HepG2 (cell line): ENCODE measurements around the gene HMGN4. TPM values are rescaled to one million over a fixed set of nuclear protein-coding genes. Genes with fewer than 3 reads are reported as not detected.

Experiments
- DZIP1 ChIP-seq: sonication (generic); formaldehyde crosslinking; IDR thresholded peaks from 2 replicates; pipeline ENCODE4 v1.5.0; 2020; ENCODE audit warnings: mild to moderate bottlenecking, missing genetic modification reagents
- FOXP1 ChIP-seq, 2 experiments: fragments of 450-650 bp in 1 of 2; IDR thresholded peaks; 2 replicates each; pipeline ENCODE4 v1.6.1; 2017 to 2018; ENCODE audit warnings: antibody characterized with exemption in 1 of 2
- GATAD1 ChIP-seq: IDR thresholded peaks from 2 replicates; pipeline ENCODE4 v1.6.1; 2016; ENCODE audit warnings: missing genetic modification reagents, missing compliant biosample characterization
- HDAC6 ChIP-seq: fragments of 200-600 bp; sonication (generic); IDR thresholded peaks from 2 replicates; pipeline ENCODE4 v1.7.0; 2017; ENCODE audit warnings: mild to moderate bottlenecking, antibody characterized with exemption, low read length, low read depth
- HOMEZ ChIP-seq: IDR thresholded peaks from 2 replicates; pipeline ENCODE4 v1.6.1; 2016; ENCODE audit warnings: low read depth
- ZBTB38 ChIP-seq: sonication (generic); formaldehyde crosslinking; IDR thresholded peaks from 2 replicates; pipeline ENCODE4 v1.5.1; 2020; ENCODE audit warnings: mild to moderate bottlenecking, missing genetic modification reagents
- ZBTB7B ChIP-seq: sonication (generic); formaldehyde crosslinking; IDR thresholded peaks from 2 replicates; pipeline ENCODE4 v1.4.0; 2020; ENCODE audit warnings: missing genetic modification reagents
- ZNF12 ChIP-seq: sonication (generic); formaldehyde crosslinking; IDR thresholded peaks from 2 replicates; pipeline ENCODE4 v1.5.0; 2020; ENCODE audit warnings: missing genetic modification reagents
- ZNF431 ChIP-seq: sonication (generic); formaldehyde crosslinking; IDR thresholded peaks from 2 replicates; pipeline ENCODE4 v1.9.0; 2022; ENCODE audit warnings: missing genetic modification reagents, low read depth, mild to moderate bottlenecking, borderline replicate concordance
- ZNF616 ChIP-seq: sonication (generic); formaldehyde crosslinking; IDR thresholded peaks from 2 replicates; pipeline ENCODE4 v1.5.0; 2020; ENCODE audit warnings: low read depth, mild to moderate bottlenecking, missing genetic modification reagents
- ZNF770 ChIP-seq: sonication (generic); formaldehyde crosslinking; IDR thresholded peaks from 2 replicates; pipeline ENCODE4 v1.5.0; 2020; ENCODE audit warnings: mild to moderate bottlenecking, missing genetic modification reagents
- polyA plus RNA-seq, 8 experiments: library from polyadenylated mRNA; depleted of rRNA in 3 of 8; stranded (reverse) in 7 of 8; unstranded in 1 of 8; fragments of >200 nt; fragmentation: Illumina TruSeq in 4 of 8; extraction: Trizol in 4 of 8; gene quantifications; 2 replicates each; pipeline versions ENCODE4 v1.2.1 to v1.2.3, GENCODE V29; 2011 to 2016; ENCODE audit warnings: low read depth in 4 of 8, missing spikeins in 1 of 8, mixed read lengths in 1 of 8; ENCODE audit not compliant: insufficient read depth in 1 of 8
- total RNA-seq, 5 experiments: library from RNA; depleted of rRNA; stranded (reverse); fragments of >200 nt; fragmentation: Illumina TruSeq; extraction: Trizol; gene quantifications; 2 replicates each; pipeline ENCODE4 v1.2.3, GENCODE V29; 2016; ENCODE audit warnings: low read depth in 1 of 5
- TF ChIP-seq, protein P1 (sequence below): sonication (generic); formaldehyde crosslinking; IDR thresholded peaks from 2 replicates; pipeline ENCODE4 v1.5.0; 2020; ENCODE audit warnings: mild to moderate bottlenecking, missing genetic modification reagents
- TF ChIP-seq, protein P2 (sequence below), 2 experiments: sonication (generic) in 1 of 2; formaldehyde crosslinking in 1 of 2; IDR thresholded peaks; 2 replicates each; pipeline versions ENCODE4 v1.5.1 to v1.6.1; 2011 to 2020; ENCODE audit warnings: borderline replicate concordance in 1 of 2, low read depth in 1 of 2, low read length in 1 of 2, mild to moderate bottlenecking in 1 of 2, missing genetic modification reagents in 1 of 2, moderate library complexity in 1 of 2
- TF ChIP-seq, protein P3 (sequence below): sonication (generic); formaldehyde crosslinking; IDR thresholded peaks from 2 replicates; pipeline ENCODE4 v1.4.0; 2020; ENCODE audit warnings: mild to moderate bottlenecking, missing genetic modification reagents, borderline replicate concordance

The HMGN4 gene
- total and polyA plus RNA-seq, 2 of the 13 experiments (the other 11 are each of a cell fraction or from before 2014, with no cell fraction given): 39.9 to 52.1 TPM

DNA sequence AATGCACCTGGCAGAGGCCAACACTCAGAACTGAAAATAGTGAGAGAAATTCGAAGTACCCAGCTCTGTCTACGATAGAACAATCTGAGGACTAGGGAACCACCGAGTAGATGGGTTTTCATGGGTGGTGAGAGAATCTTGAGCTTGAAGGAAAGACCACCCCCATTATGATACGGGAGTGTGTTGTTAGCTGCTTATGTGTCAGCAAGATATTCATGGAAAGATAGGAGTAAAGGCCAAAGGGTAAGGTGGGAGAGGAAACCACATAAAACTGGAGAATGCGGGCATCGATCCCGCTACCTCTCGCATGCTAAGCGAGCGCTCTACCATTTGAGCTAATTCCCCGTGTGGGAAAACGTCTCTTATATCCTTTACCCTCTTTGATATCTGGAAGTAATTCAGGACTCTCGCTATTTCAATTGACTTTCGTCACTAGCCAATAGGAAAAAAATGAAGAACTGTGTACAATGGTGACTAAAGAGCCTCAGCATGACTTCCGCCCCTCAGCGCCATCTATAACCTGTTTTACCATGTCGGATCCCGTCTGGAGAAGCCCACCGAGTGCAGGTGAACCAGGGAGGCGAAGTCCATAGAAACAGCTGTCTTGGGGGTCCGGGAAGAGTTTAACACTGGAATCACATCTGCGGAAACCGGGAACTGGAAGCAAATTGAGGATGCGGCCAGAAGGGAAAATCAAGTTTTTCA, 33.6 kb downstream of the HMGN4 start (continued):
- TF ChIP-seq HOMEZ (CRISPR knock-in tag) (peak; percentile 67; the same call in 1 of the 2 replicates), GATAD1 (CRISPR knock-in tag) (peak; percentile 72), ZNF12 (CRISPR knock-in tag) (peak; percentile 66; the same call in 1 of the 2 replicates), ZNF616 (no peak; the same call in 1 of the 2 replicates), ZBTB7B (CRISPR knock-in tag) (peak; percentile 90), HDAC6 (no peak), DZIP1 (CRISPR knock-in tag) (no peak; the same call in 1 of the 2 replicates), ZNF770 (CRISPR knock-in tag) (no peak), FOXP1 (IDR thresholded peaks at IDR 0.05) (peak; percentile 10; the same call in 1 of the 2 replicates), FOXP1 (CRISPR knock-in tag; IDR thresholded peaks at IDR 0.05) (peak; percentile 53), ZNF431 (peak; percentile 77; the same call in 1 of the 2 replicates), ZBTB38 (CRISPR knock-in tag) (no peak; the same call in none of the 2 replicates)
- TF ChIP-seq, protein P1, sequence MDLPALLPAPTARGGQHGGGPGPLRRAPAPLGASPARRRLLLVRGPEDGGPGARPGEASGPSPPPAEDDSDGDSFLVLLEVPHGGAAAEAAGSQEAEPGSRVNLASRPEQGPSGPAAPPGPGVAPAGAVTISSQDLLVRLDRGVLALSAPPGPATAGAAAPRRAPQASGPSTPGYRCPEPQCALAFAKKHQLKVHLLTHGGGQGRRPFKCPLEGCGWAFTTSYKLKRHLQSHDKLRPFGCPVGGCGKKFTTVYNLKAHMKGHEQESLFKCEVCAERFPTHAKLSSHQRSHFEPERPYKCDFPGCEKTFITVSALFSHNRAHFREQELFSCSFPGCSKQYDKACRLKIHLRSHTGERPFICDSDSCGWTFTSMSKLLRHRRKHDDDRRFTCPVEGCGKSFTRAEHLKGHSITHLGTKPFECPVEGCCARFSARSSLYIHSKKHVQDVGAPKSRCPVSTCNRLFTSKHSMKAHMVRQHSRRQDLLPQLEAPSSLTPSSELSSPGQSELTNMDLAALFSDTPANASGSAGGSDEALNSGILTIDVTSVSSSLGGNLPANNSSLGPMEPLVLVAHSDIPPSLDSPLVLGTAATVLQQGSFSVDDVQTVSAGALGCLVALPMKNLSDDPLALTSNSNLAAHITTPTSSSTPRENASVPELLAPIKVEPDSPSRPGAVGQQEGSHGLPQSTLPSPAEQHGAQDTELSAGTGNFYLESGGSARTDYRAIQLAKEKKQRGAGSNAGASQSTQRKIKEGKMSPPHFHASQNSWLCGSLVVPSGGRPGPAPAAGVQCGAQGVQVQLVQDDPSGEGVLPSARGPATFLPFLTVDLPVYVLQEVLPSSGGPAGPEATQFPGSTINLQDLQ (CRISPR knock-in tag): no peak
- TF ChIP-seq, protein P2, sequence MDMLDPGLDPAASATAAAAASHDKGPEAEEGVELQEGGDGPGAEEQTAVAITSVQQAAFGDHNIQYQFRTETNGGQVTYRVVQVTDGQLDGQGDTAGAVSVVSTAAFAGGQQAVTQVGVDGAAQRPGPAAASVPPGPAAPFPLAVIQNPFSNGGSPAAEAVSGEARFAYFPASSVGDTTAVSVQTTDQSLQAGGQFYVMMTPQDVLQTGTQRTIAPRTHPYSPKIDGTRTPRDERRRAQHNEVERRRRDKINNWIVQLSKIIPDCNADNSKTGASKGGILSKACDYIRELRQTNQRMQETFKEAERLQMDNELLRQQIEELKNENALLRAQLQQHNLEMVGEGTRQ (IDR thresholded peaks at IDR 0.05; ENCODE audit: low read depth, low read length): no peak
- TF ChIP-seq, protein P2 (CRISPR knock-in tag; IDR thresholded peaks at IDR 0.05; ENCODE audit: borderline replicate concordance): no peak
- TF ChIP-seq, protein P3, sequence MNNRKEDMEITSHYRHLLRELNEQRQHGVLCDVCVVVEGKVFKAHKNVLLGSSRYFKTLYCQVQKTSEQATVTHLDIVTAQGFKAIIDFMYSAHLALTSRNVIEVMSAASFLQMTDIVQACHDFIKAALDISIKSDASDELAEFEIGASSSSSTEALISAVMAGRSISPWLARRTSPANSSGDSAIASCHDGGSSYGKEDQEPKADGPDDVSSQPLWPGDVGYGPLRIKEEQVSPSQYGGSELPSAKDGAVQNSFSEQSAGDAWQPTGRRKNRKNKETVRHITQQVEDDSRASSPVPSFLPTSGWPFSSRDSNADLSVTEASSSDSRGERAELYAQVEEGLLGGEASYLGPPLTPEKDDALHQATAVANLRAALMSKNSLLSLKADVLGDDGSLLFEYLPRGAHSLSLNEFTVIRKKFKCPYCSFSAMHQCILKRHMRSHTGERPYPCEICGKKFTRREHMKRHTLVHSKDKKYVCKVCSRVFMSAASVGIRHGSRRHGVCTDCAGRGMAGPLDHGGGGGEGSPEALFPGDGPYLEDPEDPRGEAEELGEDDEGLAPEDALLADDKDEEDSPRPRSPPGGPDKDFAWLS (CRISPR knock-in tag): no peak
